NCI-H510A (cell line): ENCODE measurements around the gene NR1H4.
"Not testable (repeated sequence)": the region's sequence is repeated elsewhere in the genome, so short reads cannot be mapped to it uniquely, and the experiment has no call there.

Experiments used
- DNase-seq: peaks from one replicate; lab custom pipeline; 2025; lab: John Stamatoyannopoulos, UW

NR1H4 gene

DNA sequence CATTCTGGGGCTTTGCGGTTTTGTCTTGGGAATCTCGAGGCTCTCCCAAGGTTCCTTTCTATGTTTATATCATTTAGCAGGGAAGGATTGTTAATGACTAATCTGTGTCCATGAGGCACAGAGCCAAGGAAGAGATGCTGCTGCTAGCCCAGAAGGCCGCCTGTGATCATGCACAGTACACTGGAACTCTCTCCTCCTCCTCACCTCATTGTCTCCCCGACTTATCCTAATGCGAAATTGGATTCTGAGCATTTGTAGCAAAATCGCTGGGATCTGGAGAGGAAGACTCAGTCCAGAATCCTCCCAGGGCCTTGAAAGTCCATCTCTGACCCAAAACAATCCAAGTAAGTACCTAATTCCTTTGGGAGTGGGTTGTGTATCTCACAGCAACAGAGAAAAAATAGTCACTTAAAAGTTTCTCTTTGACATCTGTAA lies at the start of gene NR1H4:
Gene NR1H4 (plus strand): TSS at position 151 of the 435 bp plus-strand sequence. CDS start 19,458 bp downstream, outside the sequence.
- no peak for DNase-seq

DNA sequence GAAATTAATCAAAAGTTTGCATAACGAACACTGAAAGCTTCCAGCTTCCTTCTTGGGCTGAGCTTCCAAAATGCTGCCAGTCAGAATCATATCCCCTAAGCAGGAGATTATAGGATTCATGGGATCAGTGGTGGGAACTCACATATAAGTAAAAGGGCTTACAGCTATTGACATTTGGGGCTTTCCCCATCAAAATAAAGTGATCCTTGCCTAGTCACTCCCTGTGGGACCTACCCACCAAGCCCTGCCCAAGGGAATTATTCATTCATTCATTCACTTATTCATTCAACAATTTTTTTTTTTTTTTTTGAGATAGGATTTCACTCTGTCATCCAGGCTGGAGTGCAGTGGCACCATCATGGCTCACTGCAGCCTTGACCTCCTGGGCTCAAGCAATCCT lies 47.5 kb upstream of the NR1H4 start:
- no peak for DNase-seq

DNA sequence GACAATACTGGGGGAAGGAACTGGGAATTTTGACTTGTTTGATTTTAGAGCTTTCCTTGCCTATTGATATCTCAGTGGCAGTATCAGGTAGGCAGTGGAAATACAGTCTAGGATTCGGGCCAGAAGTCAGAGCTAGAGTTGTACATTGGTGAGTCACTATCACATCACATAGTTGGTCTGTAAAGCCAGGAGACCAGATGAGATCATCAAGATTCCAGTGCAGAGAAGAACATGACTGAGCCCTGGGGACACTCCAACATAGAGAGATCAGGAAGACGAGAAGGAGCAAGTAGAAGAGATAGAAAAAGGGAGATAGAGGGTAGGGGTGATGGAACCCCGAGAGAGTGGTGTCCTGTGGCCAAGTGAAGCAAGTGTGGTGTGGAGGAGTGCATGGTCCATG lies 46.6 kb upstream of the NR1H4 start:
- DNase-seq = no peak

DNA sequence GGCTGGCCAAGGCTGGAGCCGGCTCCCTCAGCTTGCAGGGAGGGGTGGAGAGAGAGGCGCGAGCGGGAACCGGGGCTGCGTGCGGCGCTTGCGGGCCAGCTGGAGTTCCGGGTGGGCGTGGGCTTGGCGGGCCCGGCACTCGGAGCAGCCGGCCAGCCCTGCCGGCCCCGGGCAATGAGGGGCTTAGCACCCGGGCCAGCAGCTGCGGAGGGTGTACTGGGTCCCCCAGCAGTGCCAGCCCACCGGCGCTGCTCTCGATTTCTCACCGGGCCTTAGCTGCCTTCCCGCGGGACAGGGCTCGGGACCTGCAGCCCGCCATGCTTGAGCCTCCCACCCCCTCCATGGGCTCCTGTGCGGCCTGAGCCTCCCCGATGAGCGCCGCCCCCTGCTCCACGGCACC lies 43.4 kb upstream of the NR1H4 start:
- DNase-seq = not testable (repeated sequence)

DNA sequence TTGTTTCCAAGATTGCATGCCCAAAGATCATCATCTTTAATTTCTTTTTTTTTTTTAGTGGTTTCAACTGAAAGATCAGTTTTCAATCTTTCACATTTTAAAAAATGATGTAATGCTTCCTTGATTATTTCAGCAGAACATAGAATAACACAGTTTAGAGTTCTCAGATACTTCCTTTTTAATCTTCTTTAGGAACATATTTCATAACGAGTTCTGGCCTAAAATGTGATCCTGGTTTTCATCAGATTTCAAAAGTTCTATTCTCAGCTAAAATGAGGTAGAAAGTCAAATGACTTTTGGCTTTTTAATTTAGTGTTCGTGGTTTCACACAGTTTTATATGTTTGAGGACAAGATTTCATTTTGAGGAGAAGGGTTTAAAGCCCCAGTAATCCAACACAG lies 40.0 kb upstream of the NR1H4 start:
- DNase-seq = no peak

DNA sequence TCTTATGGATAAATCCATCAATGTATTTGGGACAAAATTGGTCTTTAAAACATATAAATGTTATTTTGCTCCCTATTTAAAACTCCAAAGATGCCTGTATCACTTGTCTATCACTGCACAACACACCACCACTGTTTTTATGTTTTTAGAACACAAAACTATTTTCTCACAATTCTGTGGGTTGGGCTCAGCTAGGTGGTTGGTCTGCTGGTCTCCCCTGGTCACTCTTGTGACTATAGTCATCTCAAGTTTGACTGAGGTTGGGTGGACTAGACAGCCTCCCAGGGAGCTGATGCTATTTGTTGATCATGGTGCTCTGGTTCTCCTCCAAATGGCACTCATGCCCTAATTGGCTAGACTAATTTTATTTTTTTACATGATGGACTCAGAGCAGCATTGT lies 39.5 kb upstream of the NR1H4 start:
- no peak for DNase-seq

GRCh38 chr12:100435957-100436356 lies 37.7 kb upstream of the NR1H4 start:
- no peak for DNase-seq

DNA sequence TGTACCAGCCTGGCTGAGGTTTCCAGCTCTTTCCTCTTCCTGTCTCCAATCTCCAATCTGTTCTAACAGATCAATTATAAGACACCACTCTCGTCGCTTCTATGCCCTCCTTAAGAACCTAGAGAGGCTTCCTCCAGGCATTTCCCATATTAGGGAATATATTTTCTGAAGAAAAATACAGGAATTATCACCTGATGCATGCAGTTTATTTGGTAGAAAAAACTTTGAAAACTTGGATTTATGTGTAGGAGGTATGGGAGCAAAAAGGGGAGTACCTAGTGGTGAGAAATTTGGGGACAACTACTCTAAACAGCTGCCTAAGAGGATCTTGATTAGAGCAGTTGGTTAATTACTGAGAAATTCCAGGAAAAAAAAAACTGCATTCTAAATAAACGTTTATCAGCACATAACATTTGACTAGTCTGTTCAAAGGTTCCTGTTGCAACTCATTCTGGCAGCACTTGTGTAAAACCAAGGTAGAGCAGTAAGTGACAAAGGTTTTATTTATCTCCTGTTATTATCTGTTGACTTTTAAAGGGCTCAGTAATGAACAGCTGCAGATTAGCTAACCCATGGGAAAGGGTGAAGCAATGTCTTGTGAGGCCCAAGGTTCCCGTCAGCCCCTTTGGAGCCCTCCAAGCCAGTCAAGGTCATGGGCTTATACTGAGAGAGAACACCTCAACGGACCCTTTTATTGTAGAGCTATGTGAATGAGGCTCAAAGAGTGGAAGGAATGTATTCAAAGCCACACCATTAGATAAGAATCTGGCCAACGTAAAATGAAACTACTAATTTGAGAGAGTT lies 36.4 kb upstream of the NR1H4 start:
- DNase-seq = no peak

DNA sequence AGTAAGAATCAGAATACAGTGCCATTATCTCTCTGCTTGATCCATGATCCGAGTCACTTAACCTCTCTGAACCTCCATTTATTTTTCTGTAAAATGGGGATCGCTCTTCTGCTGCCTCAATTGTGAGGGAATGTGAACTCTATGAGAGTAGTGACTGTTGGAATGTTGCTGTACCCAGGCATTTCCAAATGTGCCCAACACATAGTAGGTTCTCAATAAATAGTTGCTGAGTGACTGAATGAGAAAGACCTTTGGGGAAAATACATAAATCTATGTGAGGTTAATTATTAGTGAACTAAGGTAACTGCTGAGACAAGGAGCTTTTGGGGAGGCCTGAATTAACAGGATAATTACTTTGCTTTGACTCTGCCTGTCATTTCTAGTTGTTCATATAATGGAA lies 33.9 kb upstream of the NR1H4 start:
- no peak for DNase-seq

- DNase-seq = no peak
Observed at GRCh38 chr12:100442403-100442802, 31.3 kb upstream of the NR1H4 start.

DNA sequence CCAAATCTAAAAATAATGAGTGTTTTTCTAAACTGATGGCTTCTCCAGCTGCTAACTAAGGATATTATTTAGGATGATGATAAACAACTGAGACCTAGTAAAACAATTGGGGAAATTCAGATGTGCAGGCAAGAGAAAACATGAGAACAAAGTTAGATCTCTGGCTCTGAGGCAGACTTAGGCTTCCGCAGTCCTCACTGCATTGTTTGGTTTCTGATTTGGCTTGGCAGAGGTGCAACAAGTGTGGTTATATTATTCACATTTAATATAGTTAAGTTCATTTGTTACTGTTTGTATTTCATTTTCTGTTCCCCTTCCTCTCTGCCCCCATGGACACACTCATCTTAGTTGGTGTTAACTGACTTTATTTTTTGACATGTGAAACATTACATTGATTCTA lies 30.2 kb upstream of the NR1H4 start:
- no peak for DNase-seq

DNA sequence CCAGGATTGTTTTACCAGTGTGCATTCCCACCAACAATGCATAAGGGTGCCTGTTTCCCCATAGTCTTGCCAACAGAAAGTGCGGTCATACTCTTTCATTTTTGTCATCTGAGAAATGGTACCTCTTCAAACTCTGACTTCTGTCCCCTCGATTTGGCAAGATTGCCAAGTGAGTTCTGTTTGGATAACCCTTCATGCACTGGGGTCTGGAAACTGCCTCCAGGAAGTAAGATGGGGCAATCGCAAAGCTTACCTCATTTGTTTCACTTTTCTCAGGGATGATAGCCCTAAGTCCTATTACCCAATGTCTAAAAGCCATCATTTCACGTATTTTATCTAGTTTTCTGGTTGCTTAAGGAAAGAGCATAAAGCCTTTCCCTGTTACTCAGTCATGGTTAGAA lies 28.6 kb upstream of the NR1H4 start:
- no peak for DNase-seq

DNA sequence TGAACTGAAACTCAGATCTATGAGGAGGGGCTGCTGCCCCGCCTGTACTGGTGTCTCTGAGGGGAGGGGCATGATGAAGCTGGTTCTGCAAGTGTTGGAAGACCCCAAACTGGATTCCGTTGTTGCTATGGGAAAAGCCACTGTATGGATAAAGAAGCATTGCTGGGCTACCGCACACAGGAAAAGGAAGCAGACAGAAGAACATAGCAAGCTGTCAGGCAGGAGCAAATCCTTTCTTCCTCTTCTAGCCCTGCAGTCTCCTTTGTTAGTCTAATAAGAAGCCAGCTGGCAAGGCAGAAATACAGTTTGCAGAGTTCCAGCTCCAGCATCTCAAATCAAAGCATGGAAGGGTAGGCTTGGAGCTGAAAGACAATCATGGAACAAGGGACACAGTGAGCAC lies 26.3 kb upstream of the NR1H4 start:
- DNase-seq = no peak

- no peak for DNase-seq
Observed at GRCh38 chr12:100448656-100449055, 25.0 kb upstream of the NR1H4 start.

DNA sequence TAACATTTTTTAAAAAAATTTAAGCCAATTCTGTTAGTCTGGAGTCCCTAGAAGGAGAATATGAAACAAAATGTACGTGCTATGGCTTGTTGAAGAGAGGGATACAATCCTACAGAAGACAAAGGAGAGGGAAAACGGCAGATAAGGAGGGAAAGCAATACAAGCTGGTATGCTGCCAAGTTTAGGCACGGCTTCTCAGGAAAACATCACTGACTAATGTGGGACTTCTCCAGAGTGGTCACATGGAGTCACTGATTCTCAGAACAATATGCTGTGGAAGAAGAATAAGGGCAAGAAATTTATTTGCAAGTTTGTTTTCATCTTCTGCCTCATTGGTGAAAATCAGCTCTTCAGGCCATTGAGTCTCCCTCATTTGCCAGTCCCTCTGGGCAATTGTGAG lies 22.9 kb upstream of the NR1H4 start:
- DNase-seq = no peak

DNA sequence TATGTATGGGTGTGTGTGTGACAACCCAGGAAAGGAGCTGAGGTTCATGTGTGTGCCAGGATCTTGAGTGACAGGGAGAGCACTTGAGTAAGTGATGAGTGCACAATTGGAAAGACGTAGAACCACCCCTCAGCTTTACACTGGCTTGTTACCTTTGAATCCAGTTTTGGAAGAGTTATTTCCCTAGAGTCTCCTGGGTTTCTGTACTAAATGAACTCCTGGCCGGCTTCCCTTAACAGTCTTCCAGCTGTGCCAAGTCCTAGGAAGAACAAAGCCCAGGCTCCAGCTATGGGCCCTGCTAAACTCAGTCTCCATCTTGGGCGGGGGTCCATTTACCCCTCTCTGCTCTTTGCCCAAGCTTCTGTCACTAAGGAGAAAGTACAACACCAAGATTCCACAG lies 19.7 kb upstream of the NR1H4 start:
- DNase-seq = no peak

GRCh38 chr12:100455896-100456295 lies 17.8 kb upstream of the NR1H4 start:
- no peak for DNase-seq

DNA sequence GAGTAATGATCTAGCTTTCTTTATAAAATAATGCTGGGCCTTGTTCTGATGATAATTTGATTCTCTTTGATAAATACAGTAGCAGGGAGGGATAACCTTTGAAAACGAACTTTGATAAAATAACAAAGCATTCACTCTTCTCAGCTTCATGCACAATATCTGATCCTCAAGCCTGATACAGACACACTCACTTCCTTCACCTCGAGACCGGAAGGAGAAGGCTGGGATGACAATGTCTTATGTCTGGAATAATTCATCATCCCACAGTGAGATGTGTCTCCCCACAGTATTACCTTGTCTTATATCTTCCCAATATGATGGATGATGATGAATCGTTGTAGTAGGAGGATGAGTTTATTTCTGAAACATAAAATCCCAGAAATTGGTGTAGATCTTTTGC lies 15.5 kb upstream of the NR1H4 start:
- DNase-seq = no peak

DNA sequence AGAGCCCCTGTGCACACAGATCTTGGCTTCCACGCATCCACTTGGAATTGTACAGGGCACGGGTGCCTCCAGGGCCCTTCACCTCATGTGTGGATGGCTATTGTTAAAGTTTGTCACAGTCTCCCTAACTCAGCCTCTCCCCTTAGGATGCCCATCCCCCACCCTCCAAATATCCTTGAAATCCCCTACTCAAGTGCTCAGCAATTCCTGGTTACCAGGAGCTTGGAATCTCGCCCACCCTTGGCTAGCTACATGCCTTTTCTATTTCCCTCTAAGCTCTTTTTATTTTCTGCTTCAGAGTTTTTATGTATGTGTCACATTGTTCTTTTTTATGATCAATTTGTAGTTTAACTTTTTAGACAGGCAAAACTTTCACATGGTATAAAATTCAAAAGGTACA lies 13.0 kb upstream of the NR1H4 start:
- no peak for DNase-seq

GRCh38 chr12:100461330-100461973 lies 12.2 kb upstream of the NR1H4 start:
- DNase-seq = no peak

GRCh38 chr12:100463661-100464060 lies 10.0 kb upstream of the NR1H4 start:
- DNase-seq = no peak

- no peak for DNase-seq
Observed at GRCh38 chr12:100464529-100464928, 9.1 kb upstream of the NR1H4 start.

DNA sequence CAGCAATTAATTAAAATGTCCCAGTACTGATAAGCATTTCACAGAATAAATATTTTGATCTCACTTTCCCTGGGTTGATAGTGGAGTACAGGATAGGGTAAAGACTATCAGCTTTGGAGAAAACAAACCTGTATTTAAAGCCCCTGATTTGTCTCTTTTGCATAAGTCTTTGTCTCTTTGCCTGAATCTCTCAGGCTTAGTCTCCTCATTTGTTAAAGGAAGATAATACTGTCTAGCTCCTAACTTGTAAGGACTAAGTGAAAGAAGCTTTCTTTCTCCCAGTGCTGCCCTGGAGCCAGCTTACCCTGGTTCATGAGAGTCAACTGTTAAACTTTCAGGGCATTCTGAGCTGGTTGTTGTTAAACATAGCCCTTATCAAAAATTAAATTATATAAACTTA lies 5.5 kb upstream of the NR1H4 start:
- DNase-seq = no peak

GRCh38 chr12:100472325-100472724 lies 1.3 kb upstream of the NR1H4 start:
- DNase-seq = no peak
